SK-N-SH (cell line): Measurements from ENCODE around the gene CDO1.

Experiments used
- CHD2 ChIP-seq: fragments of 150-350 bp; IDR thresholded peaks from 2 replicates; pipeline ENCODE4 v1.6.1; 2018; ENCODE audit warnings: low read length; ENCODE audit not compliant: partially characterized antibody
- CTCF ChIP-seq: fragments of 200-600 bp; sonication (generic); IDR thresholded peaks from 2 replicates; pipeline ENCODE4 v1.6.1; 2017; ENCODE audit warnings: antibody characterized with exemption, mild to moderate bottlenecking, moderate library complexity
- EP300 ChIP-seq, 2 experiments: IDR thresholded peaks; 2 replicates each; pipeline versions ENCODE4 v1.4.0 to v1.6.1; 2012; ENCODE audit warnings: borderline replicate concordance in 1 of 2, low read depth in 1 of 2, low read length in 1 of 2
- EZH2phosphoT487 ChIP-seq: fragments of 200-600 bp; sonication (generic); IDR thresholded peaks from 2 replicates; pipeline ENCODE4 v1.6.1; 2017; ENCODE audit warnings: low read depth, mixed run types, mild to moderate bottlenecking, antibody characterized with exemption, moderate library complexity, borderline replicate concordance
- MAX ChIP-seq: IDR thresholded peaks from 2 replicates; pipeline ENCODE4 v1.4.0; 2012; ENCODE audit warnings: low read depth
- PBX3 ChIP-seq: IDR thresholded peaks from 2 replicates; pipeline ENCODE4; 2012
- RAD21 ChIP-seq: IDR thresholded peaks from 2 replicates; pipeline ENCODE4 v1.6.1; 2012; ENCODE audit warnings: mild to moderate bottlenecking, low read length
- REST ChIP-seq: IDR thresholded peaks from 2 replicates; pipeline ENCODE4 v1.6.1; 2012; ENCODE audit warnings: mild to moderate bottlenecking, low read depth, low read length, moderate library complexity
- SIN3A ChIP-seq: IDR thresholded peaks from 2 replicates; pipeline ENCODE4 v1.6.1; 2012; ENCODE audit warnings: low read depth, mild to moderate bottlenecking, low read length, moderate library complexity, borderline replicate concordance
- USF1 ChIP-seq: IDR thresholded peaks from 2 replicates; pipeline ENCODE4 v1.4.0; 2012; ENCODE audit warnings: low read depth, borderline replicate concordance

- no peak for TF ChIP-seq USF1
- no peak for TF ChIP-seq CTCF
- no peak for TF ChIP-seq EP300 (IDR thresholded peaks at IDR 0.05; ENCODE audit: borderline replicate concordance in 1 of 2, low read depth in 1 of 2, low read length in 1 of 2)
- no peak for TF ChIP-seq REST
- TF ChIP-seq MAX: no peak
- no peak for TF ChIP-seq RAD21
- TF ChIP-seq CHD2: no peak
- TF ChIP-seq EZH2phosphoT487: no peak
- TF ChIP-seq PBX3: no peak
- no peak for TF ChIP-seq SIN3A
Observed at GRCh38 chr5:115835481-115835880, 19.0 kb upstream of the CDO1 start.
